ENCODE data around the gene TIGD1. TPM values are rescaled to one million over a fixed set of nuclear protein-coding genes. Genes with fewer than 3 reads are reported as not detected.

TIGD1 gene
- total RNA-seq, 1 donor from 2014 or later, result 12.0 TPM

DNA sequence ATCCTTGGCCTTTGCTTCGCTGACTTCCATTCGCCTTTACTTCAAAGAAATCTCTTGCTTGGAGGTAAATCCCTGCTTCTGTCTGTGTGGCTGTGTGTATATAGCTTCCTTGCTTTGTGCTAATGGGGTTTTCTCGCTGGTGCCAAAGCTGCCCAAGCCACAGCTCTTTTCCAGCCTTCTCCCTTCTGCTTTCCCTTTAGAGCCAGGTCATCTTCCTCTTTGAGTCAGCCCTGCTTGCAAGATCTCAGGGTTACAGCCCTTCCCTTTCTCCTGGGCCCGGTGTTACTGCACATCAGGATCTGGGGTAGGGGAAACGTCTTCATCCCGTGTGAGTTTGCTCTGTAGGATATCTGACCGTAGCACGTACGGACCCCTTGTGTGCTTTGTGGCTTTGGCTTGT lies 19.2 kb upstream of the TIGD1 start:
- Mint-ChIP-seq H3K4me3 (ENCODE audit: low read depth) (no peak overlapping the region), H3K27ac (no peak overlapping the region), H3K9me3 (ENCODE audit: low read depth) (no peaks in the 10 kb centered on the region), H3K4me1 (ENCODE audit: low read depth) (no peaks in the 10 kb centered on the region), H3K27me3 (no peaks in the 10 kb centered on the region), H3K36me3 (ENCODE audit: insufficient read depth) (peaks cover 22% of the 10 kb centered on the region)
- TF ChIP-seq, protein P1, sequence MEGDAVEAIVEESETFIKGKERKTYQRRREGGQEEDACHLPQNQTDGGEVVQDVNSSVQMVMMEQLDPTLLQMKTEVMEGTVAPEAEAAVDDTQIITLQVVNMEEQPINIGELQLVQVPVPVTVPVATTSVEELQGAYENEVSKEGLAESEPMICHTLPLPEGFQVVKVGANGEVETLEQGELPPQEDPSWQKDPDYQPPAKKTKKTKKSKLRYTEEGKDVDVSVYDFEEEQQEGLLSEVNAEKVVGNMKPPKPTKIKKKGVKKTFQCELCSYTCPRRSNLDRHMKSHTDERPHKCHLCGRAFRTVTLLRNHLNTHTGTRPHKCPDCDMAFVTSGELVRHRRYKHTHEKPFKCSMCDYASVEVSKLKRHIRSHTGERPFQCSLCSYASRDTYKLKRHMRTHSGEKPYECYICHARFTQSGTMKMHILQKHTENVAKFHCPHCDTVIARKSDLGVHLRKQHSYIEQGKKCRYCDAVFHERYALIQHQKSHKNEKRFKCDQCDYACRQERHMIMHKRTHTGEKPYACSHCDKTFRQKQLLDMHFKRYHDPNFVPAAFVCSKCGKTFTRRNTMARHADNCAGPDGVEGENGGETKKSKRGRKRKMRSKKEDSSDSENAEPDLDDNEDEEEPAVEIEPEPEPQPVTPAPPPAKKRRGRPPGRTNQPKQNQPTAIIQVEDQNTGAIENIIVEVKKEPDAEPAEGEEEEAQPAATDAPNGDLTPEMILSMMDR (IDR thresholded peaks at IDR 0.05; ENCODE audit: unreplicated experiment), result no peak
- DNase-seq (ENCODE audit: low spot score, unreplicated experiment), result no peak

DNA sequence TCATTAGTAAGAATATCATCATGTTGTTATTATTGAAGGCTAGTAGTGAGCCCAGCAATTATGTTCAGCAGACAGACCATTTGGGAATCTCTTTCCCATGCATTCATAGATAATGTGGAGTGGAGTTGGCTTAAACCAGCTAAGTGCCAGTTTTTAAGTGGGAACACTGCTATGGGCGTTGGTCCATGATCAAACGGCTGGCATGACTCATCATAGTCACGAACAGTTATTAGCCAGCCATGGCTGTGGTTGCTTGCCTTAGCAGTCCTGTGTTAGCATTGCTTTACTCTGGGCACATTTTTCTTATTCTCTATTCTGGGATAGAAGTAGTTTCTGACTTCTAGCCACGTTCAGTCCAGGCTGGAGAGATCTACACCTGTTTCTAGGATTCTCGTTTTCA lies 17.8 kb upstream of the TIGD1 start:
- H3K4me3 Mint-ChIP-seq (ENCODE audit: low read depth), result no peak overlapping the region
- TF ChIP-seq, protein P1 (IDR thresholded peaks at IDR 0.05; ENCODE audit: unreplicated experiment), result no peak
- DNase-seq (ENCODE audit: low spot score, unreplicated experiment), result no peak
- no peaks in the 10 kb centered on the region for H3K27me3 Mint-ChIP-seq
- no peak overlapping the region for H3K27ac Mint-ChIP-seq
- no peaks in the 10 kb centered on the region for H3K4me1 Mint-ChIP-seq (ENCODE audit: low read depth)
- peaks cover 21% of the 10 kb centered on the region for H3K36me3 Mint-ChIP-seq (ENCODE audit: insufficient read depth)
- H3K9me3 Mint-ChIP-seq (ENCODE audit: low read depth), result no peaks in the 10 kb centered on the region

DNA sequence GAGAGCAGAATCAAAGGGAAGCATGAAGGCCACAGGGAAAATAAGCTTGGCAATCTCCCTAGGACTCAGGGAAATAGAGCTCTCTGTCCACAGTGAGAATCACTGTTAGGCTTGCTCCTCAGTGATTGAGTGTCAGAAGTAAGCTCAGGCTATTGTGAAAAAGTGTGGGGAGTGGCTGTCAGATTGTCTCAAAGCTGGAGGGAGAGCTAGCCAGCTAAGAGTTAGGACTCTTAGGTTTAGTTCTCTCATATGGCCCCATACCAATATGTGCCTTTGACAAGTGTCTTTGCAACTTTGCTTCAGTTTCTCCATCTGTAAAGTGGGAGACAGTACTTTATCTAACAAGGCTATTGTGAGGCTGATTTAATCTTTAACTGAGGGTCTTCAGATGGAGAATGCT lies 17.4 kb upstream of the TIGD1 start:
- TF ChIP-seq, protein P1 (IDR thresholded peaks at IDR 0.05; ENCODE audit: unreplicated experiment), result no peak
- DNase-seq (ENCODE audit: low spot score, unreplicated experiment), result no peak
- H3K4me1 Mint-ChIP-seq (ENCODE audit: low read depth), result no peaks in the 10 kb centered on the region
- no peak overlapping the region for H3K4me3 Mint-ChIP-seq (ENCODE audit: low read depth)
- H3K9me3 Mint-ChIP-seq (ENCODE audit: low read depth), result no peaks in the 10 kb centered on the region
- H3K27ac Mint-ChIP-seq, result no peak overlapping the region
- H3K36me3 Mint-ChIP-seq (ENCODE audit: insufficient read depth), result peaks cover 18% of the 10 kb centered on the region
- H3K27me3 Mint-ChIP-seq, result no peaks in the 10 kb centered on the region

DNA sequence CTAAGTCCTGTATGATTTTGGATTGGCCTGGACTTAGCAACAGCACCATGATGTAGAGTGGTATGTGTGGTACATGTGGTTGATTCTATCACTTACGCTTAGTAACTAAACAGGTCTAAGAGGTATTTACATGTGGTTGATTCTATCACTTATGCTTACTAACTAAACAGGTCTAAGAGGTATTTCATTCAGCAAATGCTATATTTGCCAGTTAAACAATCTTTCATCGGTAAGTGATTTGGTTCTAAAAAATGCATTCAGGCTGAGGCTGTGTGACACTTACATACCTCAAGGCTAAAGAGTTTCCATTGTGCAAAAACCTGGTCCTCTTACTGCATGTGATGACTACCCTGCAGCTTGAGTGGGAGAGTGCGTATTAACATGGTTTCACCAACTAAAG lies 13.2 kb upstream of the TIGD1 start:
- peaks cover 23% of the 10 kb centered on the region for H3K36me3 Mint-ChIP-seq (ENCODE audit: insufficient read depth)
- no peaks in the 10 kb centered on the region for H3K27me3 Mint-ChIP-seq
- no peaks in the 10 kb centered on the region for H3K9me3 Mint-ChIP-seq (ENCODE audit: low read depth)
- no peaks in the 10 kb centered on the region for H3K4me1 Mint-ChIP-seq (ENCODE audit: low read depth)
- DNase-seq (ENCODE audit: low spot score, unreplicated experiment), result no peak
- H3K4me3 Mint-ChIP-seq (ENCODE audit: low read depth), result no peak overlapping the region
- H3K27ac Mint-ChIP-seq, result no peak overlapping the region
- TF ChIP-seq, protein P1 (IDR thresholded peaks at IDR 0.05; ENCODE audit: unreplicated experiment), result no peak

DNA sequence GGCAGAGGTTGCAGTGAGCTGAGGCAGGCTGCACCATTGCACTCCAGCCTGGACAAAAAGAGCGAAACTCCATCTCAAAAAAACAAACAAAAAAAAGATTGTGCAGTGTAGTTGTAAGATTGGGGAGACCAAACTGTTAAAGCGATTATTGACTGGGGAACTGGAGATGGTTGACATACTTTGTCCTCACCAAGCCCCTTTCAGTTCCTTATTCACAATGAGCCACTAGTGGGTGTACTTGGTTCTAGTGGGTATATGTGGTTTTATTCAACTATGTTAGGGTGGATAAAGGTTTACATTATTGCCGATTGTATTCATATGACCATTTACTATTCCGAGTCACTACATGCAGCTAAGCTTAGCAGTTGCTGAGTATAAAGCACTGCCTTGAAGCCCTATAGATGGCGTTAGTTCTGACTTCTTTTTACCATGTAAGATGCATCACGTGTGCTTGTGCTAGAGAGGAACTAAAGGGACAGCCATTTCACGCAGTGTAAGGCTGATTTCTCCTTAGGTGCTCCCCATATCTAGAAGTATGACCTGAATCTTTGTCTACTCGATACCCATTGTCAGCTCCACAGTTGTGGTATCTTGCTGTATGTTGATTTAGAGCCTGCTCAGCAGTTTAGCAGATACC lies 12.3 kb upstream of the TIGD1 start:
- TF ChIP-seq, protein P1 (IDR thresholded peaks at IDR 0.05; ENCODE audit: unreplicated experiment), result no peak
- DNase-seq (ENCODE audit: low spot score, unreplicated experiment), result no peak
- H3K27me3 Mint-ChIP-seq, result no peaks in the 10 kb centered on the region
- H3K36me3 Mint-ChIP-seq (ENCODE audit: insufficient read depth), result peaks cover 24% of the 10 kb centered on the region
- no peaks in the 10 kb centered on the region for H3K4me1 Mint-ChIP-seq (ENCODE audit: low read depth)
- H3K4me3 Mint-ChIP-seq (ENCODE audit: low read depth), result no peak overlapping the region
- H3K9me3 Mint-ChIP-seq (ENCODE audit: low read depth), result no peaks in the 10 kb centered on the region
- H3K27ac Mint-ChIP-seq, result no peak overlapping the region

All from progenitor cell of endocrine pancreas (in vitro differentiated cells).